ENCODE measurements around the gene CABLES2.

GRCh38 chr20:62422636-62423325 lies 15.7 kb upstream of the CABLES2 start:
- no peak for TF ChIP-seq CTCF (IDR thresholded peaks at IDR 0.05)
- no peak for TF ChIP-seq POLR2A (IDR thresholded peaks at IDR 0.05)

Data from uterus (tissue), 2 donors.